GM19238 (cell line): ENCODE measurements around the gene MYH14.
"Not testable (repeated sequence)": the region's sequence is repeated elsewhere in the genome, so short reads cannot be mapped to it uniquely, and the experiment has no call there.

Experiments used
- DNase-seq: peaks from one replicate; pipeline ENCODE4 v3.0.0; 2011; ENCODE audit warnings: low spot score; ENCODE audit not compliant: insufficient read length

MYH14 gene

DNA sequence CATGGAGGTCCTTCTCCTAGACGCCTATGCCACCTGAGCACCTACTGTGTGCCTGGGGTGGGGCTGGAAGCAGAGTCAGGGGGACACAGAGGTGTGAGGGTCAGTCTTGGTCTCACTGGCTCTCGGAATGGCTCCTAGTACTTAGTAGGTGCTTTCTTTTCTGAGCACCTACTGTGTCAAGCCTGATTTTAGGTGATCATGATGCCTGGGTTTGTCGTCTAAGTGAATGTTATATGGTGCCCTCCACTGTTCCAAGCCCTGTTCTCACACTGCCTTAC lies 20.0 kb downstream of the MYH14 start:
- no peak for DNase-seq

- DNase-seq: no peak
Observed at GRCh38 chr19:50224986-50225747, 21.7 kb downstream of the MYH14 start.

- DNase-seq: no peak
Observed at GRCh38 chr19:50226536-50226935, 23.1 kb downstream of the MYH14 start.

- not testable (repeated sequence) for DNase-seq
Observed at GRCh38 chr19:50228153-50228552, 24.7 kb downstream of the MYH14 start.

GRCh38 chr19:50230379-50231351 lies 27.2 kb downstream of the MYH14 start:
- DNase-seq: no peak

- not testable (repeated sequence) for DNase-seq
Observed at GRCh38 chr19:50231417-50231816, 28.0 kb downstream of the MYH14 start.

GRCh38 chr19:50231821-50232220 lies 28.4 kb downstream of the MYH14 start:
- DNase-seq: no peak

- no peak for DNase-seq
Observed at GRCh38 chr19:50232600-50232999, 29.2 kb downstream of the MYH14 start.

- no peak for DNase-seq
Observed at GRCh38 chr19:50233308-50233910, 30.0 kb downstream of the MYH14 start.

DNA sequence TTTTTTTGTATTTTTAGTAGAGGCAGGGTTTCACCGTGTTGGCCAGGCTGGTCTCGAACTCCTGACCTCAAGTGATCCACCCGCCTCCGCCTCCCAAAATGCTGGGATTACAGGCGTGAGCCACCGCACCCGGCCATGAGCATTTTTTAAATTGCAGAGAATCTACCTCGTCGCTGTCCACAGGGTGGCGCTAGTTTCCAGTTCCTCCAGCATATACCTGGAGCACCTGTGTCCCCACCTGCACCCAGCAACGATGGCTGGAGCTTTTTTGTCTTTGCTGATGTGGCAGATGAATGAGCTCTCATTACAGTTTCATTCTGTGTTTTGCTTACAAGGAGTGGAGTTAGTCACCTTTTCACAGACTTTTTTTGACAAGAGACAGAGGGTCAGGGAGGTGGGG lies 34.1 kb downstream of the MYH14 start:
- not testable (repeated sequence) for DNase-seq

DNA sequence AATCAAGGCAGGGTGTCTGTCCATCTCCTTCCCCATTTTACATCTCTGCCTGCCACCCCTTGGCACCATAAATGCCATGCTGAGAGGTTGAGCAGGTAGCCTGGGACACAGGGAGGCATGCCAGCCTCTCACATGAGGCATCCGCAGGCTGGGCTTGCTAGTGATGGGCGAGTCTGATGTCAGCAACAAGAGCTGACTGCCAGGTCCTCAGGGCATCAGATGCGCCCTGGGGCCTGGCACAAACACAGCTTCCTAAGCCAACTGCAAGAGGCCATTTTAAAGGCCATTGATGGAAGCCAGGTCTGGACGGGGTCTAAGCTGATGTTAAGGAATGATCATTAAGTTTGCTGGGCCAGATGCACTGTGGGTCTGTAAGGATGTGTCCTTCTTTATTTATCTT lies 34.6 kb downstream of the MYH14 start:
- DNase-seq: no peak

DNA sequence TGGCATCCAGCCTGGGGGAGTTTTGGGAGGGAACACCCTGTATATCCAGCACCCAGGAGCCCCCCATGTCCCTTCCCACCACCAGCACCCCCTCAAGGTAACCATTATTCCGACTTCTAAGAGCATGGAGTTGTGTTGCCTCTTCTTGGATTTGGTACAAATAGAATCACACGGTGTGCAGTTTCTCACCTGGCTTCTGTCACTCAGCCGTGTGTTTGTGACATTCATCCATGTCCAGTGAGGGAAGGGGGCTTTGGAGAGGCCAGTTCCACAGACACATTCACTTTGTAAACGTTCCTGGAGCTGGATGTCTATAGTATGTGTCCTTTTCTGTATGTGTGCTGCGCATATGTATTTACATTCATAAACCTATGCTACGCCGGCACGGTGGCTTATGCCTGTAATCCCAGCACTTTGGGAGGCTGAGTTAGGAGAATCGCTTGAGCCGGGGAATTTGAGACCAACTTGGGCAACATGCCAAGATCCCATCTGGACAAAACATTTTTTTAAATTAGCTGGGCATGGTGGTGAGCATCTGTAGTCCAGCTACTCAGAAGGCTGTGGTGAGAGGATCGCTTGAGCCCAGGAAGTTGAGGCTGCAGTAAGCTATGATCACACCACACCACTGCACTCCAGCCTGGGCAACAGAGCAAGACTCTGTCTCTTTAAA lies 36.6 kb downstream of the MYH14 start:
- DNase-seq: no peak

GRCh38 chr19:50242581-50242980 lies 39.2 kb downstream of the MYH14 start:
- DNase-seq: no peak

DNA sequence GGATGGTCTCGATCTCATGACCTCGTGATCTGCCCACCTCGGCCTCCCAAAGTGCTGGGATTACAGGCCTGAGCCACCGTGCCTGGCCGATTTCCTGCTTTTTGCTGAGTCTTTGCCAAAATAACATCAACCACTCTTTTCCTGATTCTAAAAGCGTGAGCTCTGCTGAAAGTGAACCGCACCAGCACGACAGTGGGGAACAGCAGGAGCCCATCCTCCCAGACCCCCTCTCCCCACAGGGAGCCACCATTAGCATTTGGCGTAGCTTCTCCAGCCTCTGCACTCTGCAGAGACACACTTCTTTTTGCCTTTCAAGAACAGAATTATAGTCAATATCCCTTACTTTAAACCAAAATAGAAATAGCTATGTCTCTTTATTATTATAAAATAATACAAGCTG lies 41.3 kb downstream of the MYH14 start:
- DNase-seq: no peak

- no peak for DNase-seq
Observed at GRCh38 chr19:50248413-50248812, 45.0 kb downstream of the MYH14 start.

GRCh38 chr19:50248826-50249225 lies 45.4 kb downstream of the MYH14 start:
- no peak for DNase-seq

- no peak for DNase-seq
Observed at GRCh38 chr19:50249636-50250035, 46.2 kb downstream of the MYH14 start.

- DNase-seq: no peak
Observed at GRCh38 chr19:50250450-50251136, 47.2 kb downstream of the MYH14 start.

DNA sequence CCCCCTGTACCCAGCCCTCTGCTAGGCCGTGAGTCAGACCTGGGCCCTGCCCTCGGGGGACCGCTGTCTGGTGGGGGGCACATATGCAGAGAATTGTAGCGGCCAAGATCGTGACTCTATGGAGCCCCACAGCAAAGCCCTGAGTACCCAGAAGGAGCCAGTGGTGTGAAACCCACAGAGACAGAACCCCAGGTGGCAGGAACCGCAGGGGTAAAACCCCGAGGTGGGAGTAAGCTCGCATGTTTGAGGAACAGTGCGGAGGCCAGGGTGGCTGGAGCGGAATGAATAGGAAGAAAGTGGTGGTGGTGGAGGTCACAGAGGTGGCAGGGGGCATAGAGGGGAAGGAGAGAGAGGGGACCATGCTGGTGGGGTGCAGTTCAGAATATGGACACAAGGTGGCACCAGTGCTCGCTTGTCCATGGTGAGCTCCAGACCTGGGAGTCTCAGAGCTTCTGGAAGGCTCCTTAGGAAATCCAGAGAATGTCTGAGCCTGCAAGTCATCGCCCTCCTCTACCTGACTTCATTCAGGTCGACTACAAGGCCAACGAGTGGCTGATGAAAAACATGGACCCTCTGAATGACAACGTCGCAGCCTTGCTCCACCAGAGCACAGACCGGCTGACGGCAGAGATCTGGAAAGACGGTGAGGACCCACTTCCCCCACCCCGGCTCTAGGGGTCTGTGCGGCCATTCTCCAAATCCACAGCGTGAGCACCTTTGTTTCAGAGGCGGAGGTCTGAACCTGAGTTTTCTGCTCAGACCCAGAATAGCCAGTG lies 48.9 kb downstream of the MYH14 start:
- no peak for DNase-seq

DNA sequence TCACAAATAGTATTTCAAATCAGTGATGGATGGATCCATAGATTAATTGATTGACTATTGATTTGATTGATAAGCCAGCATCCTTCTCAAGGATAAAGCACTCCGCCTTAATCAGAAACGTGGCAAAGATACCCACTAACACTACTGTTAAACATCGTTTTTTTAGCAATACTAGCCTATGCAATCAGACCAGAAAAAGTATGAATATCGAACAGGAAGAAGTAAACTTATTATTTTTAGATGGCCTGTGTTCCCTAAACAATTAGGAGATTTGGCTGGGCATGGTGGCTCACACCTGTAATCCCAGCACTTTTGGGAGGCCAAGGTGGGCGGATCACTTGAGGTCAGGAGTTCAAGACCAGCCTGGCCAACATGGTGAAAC lies 49.5 kb downstream of the MYH14 start:
- no peak for DNase-seq
